Amniotic stem cell (primary cell): ENCODE measurements around the gene NKIRAS1.

ENCODE experiments used
- DNase-seq: peaks from one replicate; lab custom pipeline; 2025; lab: John Stamatoyannopoulos, UW

The NKIRAS1 gene

GRCh38 chr3:23916886-23917678 is at the start of gene NKIRAS1, which contains the start of gene RPL15:
NKIRAS1 (minus strand) TSS chr3:23916990; CDS start chr3:23910904, 6,086 bp downstream.
RPL15 (plus strand) TSS chr3:23917132; CDS start chr3:23917860, 728 bp downstream.
- DNase-seq: peak; percentile 93

- DNase-seq: peak; percentile 8
Observed at GRCh38 chr3:23966328-23966727, 49.5 kb upstream of the NKIRAS1 start.

GRCh38 chr3:23964537-23965235 is 47.9 kb upstream of the NKIRAS1 start:
- DNase-seq: no peak

GRCh38 chr3:23961913-23962312 is 45.1 kb upstream of the NKIRAS1 start:
- DNase-seq: no peak

GRCh38 chr3:23961066-23961465 is 44.3 kb upstream of the NKIRAS1 start:
- DNase-seq: no peak

GRCh38 chr3:23960649-23961048 is 43.9 kb upstream of the NKIRAS1 start:
- no peak for DNase-seq

GRCh38 chr3:23959135-23959900 is 42.5 kb upstream of the NKIRAS1 start:
- DNase-seq: peak; percentile 39

- DNase-seq: no peak
Observed at GRCh38 chr3:23956701-23957100, 39.9 kb upstream of the NKIRAS1 start.

- DNase-seq: no peak
Observed at GRCh38 chr3:23954144-23954543, 37.4 kb upstream of the NKIRAS1 start.

- DNase-seq: no peak
Observed at GRCh38 chr3:23953523-23953922, 36.7 kb upstream of the NKIRAS1 start.

GRCh38 chr3:23952646-23953045 is 35.9 kb upstream of the NKIRAS1 start:
- no peak for DNase-seq

- no peak for DNase-seq
Observed at GRCh38 chr3:23950293-23950692, 33.5 kb upstream of the NKIRAS1 start.

GRCh38 chr3:23949784-23950183 is 33.0 kb upstream of the NKIRAS1 start:
- DNase-seq: no peak

- no peak for DNase-seq
Observed at GRCh38 chr3:23948761-23949160, 32.0 kb upstream of the NKIRAS1 start.

GRCh38 chr3:23945913-23946687 is 29.3 kb upstream of the NKIRAS1 start:
- peak; percentile 90 for DNase-seq

GRCh38 chr3:23945663-23945912 is 28.8 kb upstream of the NKIRAS1 start:
- DNase-seq: no peak

- peak; percentile 31 for DNase-seq
Observed at GRCh38 chr3:23944861-23945662, 28.3 kb upstream of the NKIRAS1 start, which contains the start of gene NR1D2. NR1D2 (plus strand) TSS chr3:23945286; CDS start chr3:23945579, 293 bp downstream.

GRCh38 chr3:23944007-23944783 is 27.4 kb upstream of the NKIRAS1 start:
- no peak for DNase-seq

GRCh38 chr3:23942546-23942945 is 25.8 kb upstream of the NKIRAS1 start:
- DNase-seq: no peak

GRCh38 chr3:23941440-23941839 is 24.6 kb upstream of the NKIRAS1 start:
- DNase-seq: no peak
